Ishikawa (cell line): ENCODE results near the gene XXYLT1.

Experiments
- CEBPB ChIP-seq: IDR thresholded peaks from 2 replicates; pipeline ENCODE4 v1.6.1; 2012
- EGR1 ChIP-seq: IDR thresholded peaks from 2 replicates; pipeline ENCODE4 v1.6.1; 2012
- EP300 ChIP-seq: IDR thresholded peaks from 2 replicates; pipeline ENCODE4 v1.6.1; 2012; ENCODE audit warnings: borderline replicate concordance
- TCF12 ChIP-seq: IDR thresholded peaks from 2 replicates; pipeline ENCODE4 v1.6.1; 2012; ENCODE audit warnings: low read depth
- ZBTB7A ChIP-seq: IDR thresholded peaks from 2 replicates; pipeline ENCODE4 v1.6.1; 2012; ENCODE audit warnings: low read depth
- TF ChIP-seq, protein P1 (sequence below): IDR thresholded peaks from 2 replicates; pipeline ENCODE4 v1.6.1; 2012; ENCODE audit warnings: low read depth, mild to moderate bottlenecking

- TF ChIP-seq EGR1 (no peak), EP300 (0 out of 2 replicates have a peak, but pooled peaks have one; percentile 3), CEBPB (no peak), ZBTB7A (no peak), TCF12 (no peak)
- TF ChIP-seq, protein P1, sequence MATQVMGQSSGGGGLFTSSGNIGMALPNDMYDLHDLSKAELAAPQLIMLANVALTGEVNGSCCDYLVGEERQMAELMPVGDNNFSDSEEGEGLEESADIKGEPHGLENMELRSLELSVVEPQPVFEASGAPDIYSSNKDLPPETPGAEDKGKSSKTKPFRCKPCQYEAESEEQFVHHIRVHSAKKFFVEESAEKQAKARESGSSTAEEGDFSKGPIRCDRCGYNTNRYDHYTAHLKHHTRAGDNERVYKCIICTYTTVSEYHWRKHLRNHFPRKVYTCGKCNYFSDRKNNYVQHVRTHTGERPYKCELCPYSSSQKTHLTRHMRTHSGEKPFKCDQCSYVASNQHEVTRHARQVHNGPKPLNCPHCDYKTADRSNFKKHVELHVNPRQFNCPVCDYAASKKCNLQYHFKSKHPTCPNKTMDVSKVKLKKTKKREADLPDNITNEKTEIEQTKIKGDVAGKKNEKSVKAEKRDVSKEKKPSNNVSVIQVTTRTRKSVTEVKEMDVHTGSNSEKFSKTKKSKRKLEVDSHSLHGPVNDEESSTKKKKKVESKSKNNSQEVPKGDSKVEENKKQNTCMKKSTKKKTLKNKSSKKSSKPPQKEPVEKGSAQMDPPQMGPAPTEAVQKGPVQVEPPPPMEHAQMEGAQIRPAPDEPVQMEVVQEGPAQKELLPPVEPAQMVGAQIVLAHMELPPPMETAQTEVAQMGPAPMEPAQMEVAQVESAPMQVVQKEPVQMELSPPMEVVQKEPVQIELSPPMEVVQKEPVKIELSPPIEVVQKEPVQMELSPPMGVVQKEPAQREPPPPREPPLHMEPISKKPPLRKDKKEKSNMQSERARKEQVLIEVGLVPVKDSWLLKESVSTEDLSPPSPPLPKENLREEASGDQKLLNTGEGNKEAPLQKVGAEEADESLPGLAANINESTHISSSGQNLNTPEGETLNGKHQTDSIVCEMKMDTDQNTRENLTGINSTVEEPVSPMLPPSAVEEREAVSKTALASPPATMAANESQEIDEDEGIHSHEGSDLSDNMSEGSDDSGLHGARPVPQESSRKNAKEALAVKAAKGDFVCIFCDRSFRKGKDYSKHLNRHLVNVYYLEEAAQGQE = no peak
Observed at GRCh38 chr3:195087328-195087727, 183.6 kb downstream of the XXYLT1 start.
